HCT116 (cell line): Measurements from ENCODE around the gene TTC38. TPM values are rescaled to one million over a fixed set of nuclear protein-coding genes. Genes with fewer than 3 reads are reported as not detected.

Experiments used
- ATAC-seq: fragments of 200-7000 bp; cut with Tn5 transposase; 2 replicates; pipeline ENCODE4 v1.9.1; 2020; ENCODE audit warnings: mild to moderate bottlenecking, moderate library complexity
- BruUV-seq: library from RNA; stranded (reverse); fragments of 400-500 nt; replicated peaks from 2 replicates; lab custom pipeline; 2021; lab: Mats Ljungman, UMichigan
- CTCF ChIA-PET: fragments of 300-600 bp; sonication (Branson Sonifier 250); formaldehyde crosslinking; loops from one replicate; lab custom pipeline; 2021; ENCODE audit warnings: antibody characterized with exemption; lab: Charles Lee
- POLR2A ChIA-PET: fragments of 300-600, 350-600 bp; sonication (Branson Sonifier 250); formaldehyde crosslinking; loops from one replicate; lab custom pipeline; 2021; ENCODE audit warnings: antibody characterized with exemption; lab: Charles Lee
- RAD21 ChIA-PET, 2 experiments: fragments of 300-600 bp; sonication (Branson Sonifier 250); formaldehyde crosslinking; loops; one replicate each; lab custom pipeline; 2023; ENCODE audit warnings: low total read pairs in 2 of 2; ENCODE audit not compliant: uncharacterized antibody in 2 of 2, unreplicated experiment in 2 of 2, low non-redundant PET in 1 of 2; lab: Charles Lee
- DNase-seq: peaks from one replicate; pipeline ENCODE4 v3.0.0-alpha.2; 2010; ENCODE audit warnings: low read depth, low spot score
- H2AFZ ChIP-seq: fragments of 200-600 bp; shearing (Covaris generic), sonication (generic); 2 replicates; pipeline ENCODE4 v1.6.1; 2017; ENCODE audit warnings: low read depth, mixed run types, mixed read lengths, antibody characterized with exemption, low read length; ENCODE audit not compliant: poor library complexity, severe bottlenecking
- H3K27ac ChIP-seq: 2 replicates; pipeline ENCODE4 v1.5.1; 2012; ENCODE audit warnings: low read depth, low read length
- H3K27me3 ChIP-seq: fragments of 200-600 bp; sonication (generic); 2 replicates; pipeline ENCODE4 v1.6.1; 2016; ENCODE audit warnings: mixed run types, low read length, mixed read lengths; ENCODE audit not compliant: insufficient read depth
- H3K36me3 ChIP-seq, 2 experiments: fragments of 200-500 bp in 1 of 2; fragments of 200-600 bp in 1 of 2; sonication (Bioruptor generic) in 1 of 2; sonication (generic) in 1 of 2; 2 replicates each; pipeline versions ENCODE4 v1.5.1 to v1.6.1; 2014 to 2016; ENCODE audit warnings: low read length in 2 of 2, inconsistent platforms in 1 of 2, mixed read lengths in 1 of 2, mixed run types in 1 of 2; ENCODE audit not compliant: insufficient read depth in 2 of 2, control insufficient read depth in 1 of 2
- H3K4me1 ChIP-seq, 2 experiments: fragments of 200-600 bp in 1 of 2; sonication (generic) in 1 of 2; 2 replicates each; pipeline versions ENCODE4 v1.5.1 to v1.6.1; 2012 to 2017; ENCODE audit warnings: low read length in 2 of 2, inconsistent platforms in 1 of 2, mild to moderate bottlenecking in 1 of 2, mixed read lengths in 1 of 2, mixed run types in 1 of 2, moderate library complexity in 1 of 2; ENCODE audit not compliant: insufficient read depth in 2 of 2, control insufficient read depth in 1 of 2
- H3K4me2 ChIP-seq: fragments of 200-600 bp; sonication (generic); 2 replicates; pipeline ENCODE4 v1.6.1; 2017; ENCODE audit warnings: mixed run types, low read length, mixed read lengths
- H3K4me3 ChIP-seq, 2 experiments: fragments of 200-600 bp in 1 of 2; sonication (generic) in 1 of 2; replicated peaks in 1 of 2; 2 replicates each; pipeline ENCODE4 v1.5.1; 2011 to 2016; ENCODE audit warnings: low read length in 2 of 2, control low read depth in 1 of 2, low read depth in 1 of 2, mild to moderate bottlenecking in 1 of 2, mixed read lengths in 1 of 2, mixed run types in 1 of 2
- H3K79me2 ChIP-seq: fragments of 200-600 bp; sonication (generic); 2 replicates; pipeline ENCODE4 v1.6.1; 2017; ENCODE audit warnings: mild to moderate bottlenecking, mixed run types, low read length, moderate library complexity, mixed read lengths; ENCODE audit not compliant: insufficient read depth
- H3K9ac ChIP-seq: fragments of 200-600 bp; sonication (generic); 2 replicates; pipeline ENCODE4 v1.6.1; 2016; ENCODE audit warnings: low read length, mixed read lengths
- H3K9me2 ChIP-seq: fragments of 200-600 bp; sonication (generic), shearing (Covaris generic); 2 replicates; pipeline ENCODE4 v1.6.1; 2017; ENCODE audit warnings: mixed run types, mild to moderate bottlenecking, moderate library complexity; ENCODE audit not compliant: insufficient read depth
- H3K9me3 ChIP-seq, 2 experiments: fragments of 200-500 bp in 1 of 2; fragments of 200-600 bp in 1 of 2; sonication (Bioruptor generic) in 1 of 2; sonication (generic) in 1 of 2; 2 replicates each; pipeline ENCODE4 v1.6.1; 2014 to 2017; ENCODE audit warnings: low read length in 2 of 2, mixed read lengths in 2 of 2, inconsistent platforms in 1 of 2, low read depth in 1 of 2, mild to moderate bottlenecking in 1 of 2, mixed run types in 1 of 2, moderate library complexity in 1 of 2; ENCODE audit not compliant: control insufficient read depth in 1 of 2, insufficient read depth in 1 of 2
- H4K20me1 ChIP-seq: fragments of 200-600 bp; sonication (generic), shearing (Covaris generic); 2 replicates; pipeline ENCODE4 v1.6.1; 2017; ENCODE audit warnings: mixed run types, mild to moderate bottlenecking, moderate library complexity; ENCODE audit not compliant: insufficient read depth
- CBX3 ChIP-seq: IDR thresholded peaks from 2 replicates; pipeline ENCODE4 v1.6.1; 2012; ENCODE audit warnings: low read depth
- CEBPB ChIP-seq: IDR thresholded peaks from 2 replicates; pipeline ENCODE4 v1.6.1; 2012; ENCODE audit warnings: low read depth
- EGR1 ChIP-seq: IDR thresholded peaks from 2 replicates; pipeline ENCODE4 v1.6.1; 2012; ENCODE audit warnings: low read depth
- ELF1 ChIP-seq: IDR thresholded peaks from 2 replicates; pipeline ENCODE4 v1.6.1; 2012; ENCODE audit warnings: low read depth, borderline replicate concordance
- POLR2AphosphoS5 ChIP-seq: IDR thresholded peaks from 2 replicates; pipeline ENCODE4 v1.6.1; 2011; ENCODE audit warnings: mild to moderate bottlenecking, low read depth, low read length, moderate library complexity
- RAD21 ChIP-seq: IDR thresholded peaks from 2 replicates; pipeline ENCODE4 v1.6.1; 2012; ENCODE audit warnings: low read depth, mild to moderate bottlenecking
- SIN3A ChIP-seq: IDR thresholded peaks from 2 replicates; pipeline ENCODE4 v1.6.1; 2012; ENCODE audit warnings: low read depth
- TCF7L2 ChIP-seq: IDR thresholded peaks from 2 replicates; pipeline ENCODE4 v1.7.0; 2011; ENCODE audit warnings: borderline replicate concordance, inconsistent platforms; ENCODE audit not compliant: insufficient read depth, insufficient read length; ENCODE audit errors: extremely low read depth
- YY1 ChIP-seq: IDR thresholded peaks from 2 replicates; pipeline ENCODE4 v1.6.1; 2011; ENCODE audit warnings: low read length, low read depth, moderate library complexity, mild to moderate bottlenecking; ENCODE audit not compliant: insufficient replicate concordance; ENCODE audit errors: extremely low read depth
- ZNF274 ChIP-seq: fragments of 200-500 bp; sonication (Bioruptor generic); IDR thresholded peaks from 2 replicates; pipeline ENCODE4 v1.6.1; 2014; ENCODE audit warnings: mild to moderate bottlenecking, low read depth, low read length, inconsistent platforms
- intact Hi-C: fragments of 100-400 bp; cut with micrococcal nuclease; formaldehyde crosslinking; loops from 2 replicates; pipeline ENCODE4 v1.10.0; 2022
- total RNA-seq: library from RNA; stranded (reverse); gene quantifications from one replicate; pipeline ENCODE4 v1.2.1, GENCODE V29; 2021; ENCODE audit not compliant: unreplicated experiment
- TF ChIP-seq, protein P1 (sequence below): IDR thresholded peaks from 2 replicates; pipeline ENCODE4 v1.6.1; 2011; ENCODE audit warnings: mild to moderate bottlenecking, low read length, moderate library complexity; ENCODE audit not compliant: insufficient replicate concordance; ENCODE audit errors: extremely low read depth
- TF ChIP-seq, protein P2 (sequence below): IDR thresholded peaks from 2 replicates; pipeline ENCODE4 v1.6.1; 2012

Gene TTC38
- total RNA-seq, 1 experiment from 2014 or later = 22.9 TPM

DNA sequence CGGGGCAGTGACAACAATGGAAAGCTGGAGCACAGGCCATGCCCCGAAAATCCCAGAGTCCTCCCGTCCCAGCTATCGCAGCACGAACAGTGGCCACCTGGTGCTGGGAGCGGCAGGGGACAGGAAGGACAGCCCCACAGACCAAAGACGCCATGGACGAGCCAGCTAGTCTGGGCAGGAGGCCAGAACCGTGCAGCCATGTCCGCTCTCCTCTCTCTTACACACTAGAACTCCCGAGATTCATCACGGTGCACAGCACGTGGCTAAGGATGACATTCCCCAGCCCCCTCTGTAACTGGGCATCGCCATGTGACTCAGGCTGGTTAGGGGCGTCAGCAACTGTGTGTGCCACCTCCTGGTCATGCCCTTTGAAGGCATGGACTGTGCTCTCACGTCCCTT is 22.3 kb upstream of the TTC38 start (continued):
- no peak for TF ChIP-seq EGR1
- no peak for TF ChIP-seq SIN3A
- no peak for TF ChIP-seq ZNF274
- TF ChIP-seq YY1 = no peak
- no peak for TF ChIP-seq TCF7L2
- TF ChIP-seq, protein P1, sequence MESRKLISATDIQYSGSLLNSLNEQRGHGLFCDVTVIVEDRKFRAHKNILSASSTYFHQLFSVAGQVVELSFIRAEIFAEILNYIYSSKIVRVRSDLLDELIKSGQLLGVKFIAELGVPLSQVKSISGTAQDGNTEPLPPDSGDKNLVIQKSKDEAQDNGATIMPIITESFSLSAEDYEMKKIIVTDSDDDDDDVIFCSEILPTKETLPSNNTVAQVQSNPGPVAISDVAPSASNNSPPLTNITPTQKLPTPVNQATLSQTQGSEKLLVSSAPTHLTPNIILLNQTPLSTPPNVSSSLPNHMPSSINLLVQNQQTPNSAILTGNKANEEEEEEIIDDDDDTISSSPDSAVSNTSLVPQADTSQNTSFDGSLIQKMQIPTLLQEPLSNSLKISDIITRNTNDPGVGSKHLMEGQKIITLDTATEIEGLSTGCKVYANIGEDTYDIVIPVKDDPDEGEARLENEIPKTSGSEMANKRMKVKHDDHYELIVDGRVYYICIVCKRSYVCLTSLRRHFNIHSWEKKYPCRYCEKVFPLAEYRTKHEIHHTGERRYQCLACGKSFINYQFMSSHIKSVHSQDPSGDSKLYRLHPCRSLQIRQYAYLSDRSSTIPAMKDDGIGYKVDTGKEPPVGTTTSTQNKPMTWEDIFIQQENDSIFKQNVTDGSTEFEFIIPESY = no peak
- TF ChIP-seq ELF1 = no peak
- no peak for TF ChIP-seq POLR2AphosphoS5
- TF ChIP-seq RAD21 = no peak
- TF ChIP-seq, protein P2, sequence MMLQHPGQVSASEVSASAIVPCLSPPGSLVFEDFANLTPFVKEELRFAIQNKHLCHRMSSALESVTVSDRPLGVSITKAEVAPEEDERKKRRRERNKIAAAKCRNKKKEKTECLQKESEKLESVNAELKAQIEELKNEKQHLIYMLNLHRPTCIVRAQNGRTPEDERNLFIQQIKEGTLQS = no peak
- no peak for TF ChIP-seq CBX3
- TF ChIP-seq, all 23 proteins: peak for 0

DNA sequence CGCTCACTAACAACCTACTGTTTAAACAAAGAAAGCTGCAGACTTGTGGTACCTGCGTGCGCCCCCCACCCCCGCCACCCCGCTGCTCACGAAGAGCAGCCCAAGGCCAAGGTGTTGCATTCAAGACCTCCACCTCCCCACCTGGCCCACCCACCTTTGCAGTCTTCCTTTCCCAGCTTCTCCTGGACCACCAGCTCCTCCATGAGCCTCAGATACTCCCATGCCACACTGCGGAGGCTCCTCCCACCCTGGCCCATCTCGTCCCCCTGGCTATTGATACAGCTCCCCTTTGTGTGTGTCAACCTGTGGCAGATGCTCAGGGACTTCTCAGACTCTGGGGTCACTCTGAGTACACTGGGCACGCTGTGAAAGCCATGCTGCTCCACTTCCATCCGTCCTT is 21.6 kb upstream of the TTC38 start:
- Histone ChIP-seq H3K79me2 (peaks cover 18% of the 10 kb centered on the region), H3K27me3 (no peaks in the 10 kb centered on the region), H3K36me3 (0 out of 4 replicates have a peak, but pooled peaks cover 0 to 2% of the 10 kb centered on the region in 2 experiments), H3K27ac (no peak overlapping the region), H3K4me1 (peaks cover 3 to 16% of the 10 kb centered on the region in 2 experiments; a peak in 3 of 4 replicates), H3K9me3 (no peaks in the 10 kb centered on the region), H3K9ac (no peak overlapping the region), H4K20me1 (no peaks in the 10 kb centered on the region), H3K4me3 (no peak overlapping the region), H2AFZ (no peak overlapping the region), H3K9me2 (no peaks in the 10 kb centered on the region), H3K4me2 (no peak overlapping the region)
- ATAC-seq (no peak), DNase-seq (no peak)
- RAD21 ChIA-PET = no interaction called here
- POLR2A ChIA-PET = no interaction called here
- BruUV-seq = no TSS peak
- TF ChIP-seq POLR2AphosphoS5 (no peak), CEBPB (no peak)
- intact Hi-C loops = loop anchor here (10.0 kb wide), 1 partner anchor 91 kb away; the partner anchor contains the start of gene PPARA
- CTCF ChIA-PET = no interaction called here
